GM21381 (cell line): Measurements from ENCODE around the gene CD28.
"Not testable (repeated sequence)": the region's sequence is repeated elsewhere in the genome, so short reads cannot be mapped to it uniquely, and the experiment has no call there.

Experiments used
- ATAC-seq: cut with Tn5 transposase; IDR thresholded peaks from one replicate; pipeline ENCODE4 v1.9.1; 2021; ENCODE audit warnings: mild to moderate bottlenecking, moderate library complexity; ENCODE audit not compliant: unreplicated experiment

Gene CD28

DNA sequence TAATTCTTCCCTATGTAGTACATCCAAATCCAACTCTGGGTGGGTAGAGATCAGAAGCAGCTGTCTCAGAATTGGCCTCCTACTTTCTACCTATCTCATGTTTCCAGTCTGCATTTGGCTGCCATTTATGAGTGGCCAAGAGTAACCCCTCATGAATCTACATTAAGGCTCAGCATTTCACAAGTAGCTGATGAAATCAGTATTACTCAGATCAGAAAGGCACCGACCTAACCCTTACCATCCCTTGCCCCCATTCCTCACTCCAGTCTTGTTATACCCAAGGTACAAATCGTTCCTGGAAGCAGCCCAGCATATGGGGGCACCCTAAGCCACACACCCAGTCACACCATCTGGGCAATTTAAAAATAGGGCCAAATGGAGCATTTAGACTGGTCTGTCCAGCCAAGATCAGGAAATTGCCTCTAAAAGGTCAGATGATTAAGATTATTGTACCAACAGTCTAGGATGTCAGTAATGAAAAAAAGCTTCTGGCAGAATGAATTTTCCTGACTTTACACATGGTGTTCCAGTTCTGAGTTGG is 37.1 kb downstream of the CD28 start:
- ATAC-seq, result no peak

DNA sequence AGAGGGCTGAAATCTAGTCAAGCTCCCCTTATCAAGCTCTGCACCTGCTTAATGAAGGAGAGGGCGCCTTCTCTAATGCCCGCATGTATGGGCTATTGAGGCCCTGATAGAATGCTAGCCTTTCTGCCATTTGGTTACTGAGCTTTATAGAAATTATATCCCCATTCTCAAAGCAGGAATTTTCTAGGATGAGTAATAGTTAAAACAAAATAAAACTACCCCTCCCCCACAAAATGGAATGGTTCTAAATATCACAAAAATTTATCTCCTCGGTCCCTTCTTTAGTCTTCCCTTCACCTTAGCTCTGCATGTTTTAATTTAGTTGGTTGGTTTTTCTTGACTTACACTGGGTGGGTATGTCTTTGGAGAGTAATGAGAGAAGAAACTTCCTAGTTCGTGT is 37.7 kb downstream of the CD28 start:
- no peak for ATAC-seq

DNA sequence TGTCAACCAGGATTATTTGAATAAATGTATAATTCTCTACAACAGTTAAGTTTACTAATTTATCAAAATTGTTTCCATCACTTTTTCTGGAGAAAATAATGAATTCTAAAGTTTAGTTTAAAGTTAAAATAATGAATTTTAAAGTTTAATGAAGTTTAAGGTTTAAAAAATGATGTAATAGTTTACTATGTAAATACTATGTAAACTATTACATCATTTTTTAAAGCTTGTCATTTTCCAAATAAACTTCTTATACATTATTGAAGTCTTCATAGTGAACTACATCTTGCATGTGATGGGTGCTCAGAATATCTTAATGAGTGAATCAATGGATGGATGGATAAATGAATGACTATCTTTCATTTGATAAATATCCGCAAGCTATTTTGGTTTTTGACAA is 38.8 kb downstream of the CD28 start:
- no peak for ATAC-seq

DNA sequence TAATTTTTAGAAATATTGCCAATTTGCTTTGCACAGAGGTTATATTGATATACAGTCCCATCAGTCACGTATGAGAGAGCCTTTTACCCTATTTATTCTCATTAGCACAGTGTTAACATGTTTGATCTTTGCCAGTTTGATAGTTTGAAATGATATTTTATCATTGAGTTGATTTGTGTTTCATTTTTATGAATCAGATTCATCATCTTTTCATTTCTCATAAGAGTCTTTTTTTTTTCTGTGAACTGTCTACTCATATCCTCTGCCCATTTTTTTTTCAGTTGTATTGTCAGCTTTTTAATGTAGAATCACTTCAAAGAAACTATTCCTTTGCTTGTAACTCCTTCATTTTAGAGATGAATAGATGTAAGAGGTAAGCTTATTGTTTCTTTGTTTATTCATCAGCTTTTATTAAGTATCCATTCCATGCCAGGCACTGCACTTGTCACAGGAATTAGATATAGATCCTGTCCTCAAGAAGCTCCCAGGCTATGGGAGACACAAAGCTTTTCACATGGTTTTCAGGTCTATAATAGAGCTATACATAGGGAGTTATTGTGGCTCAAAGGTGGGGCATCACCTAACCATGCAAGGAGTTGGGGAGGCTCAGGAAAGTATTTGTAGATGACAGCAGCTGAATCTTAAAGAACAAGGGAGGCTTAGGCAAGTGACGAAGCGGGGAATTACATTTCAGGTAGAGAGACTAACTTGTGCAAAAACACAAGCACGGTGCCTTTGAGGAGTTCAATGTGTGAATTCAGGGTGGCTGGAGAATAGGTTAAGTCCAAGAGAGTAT is 42.1 kb downstream of the CD28 start:
- no peak for ATAC-seq

DNA sequence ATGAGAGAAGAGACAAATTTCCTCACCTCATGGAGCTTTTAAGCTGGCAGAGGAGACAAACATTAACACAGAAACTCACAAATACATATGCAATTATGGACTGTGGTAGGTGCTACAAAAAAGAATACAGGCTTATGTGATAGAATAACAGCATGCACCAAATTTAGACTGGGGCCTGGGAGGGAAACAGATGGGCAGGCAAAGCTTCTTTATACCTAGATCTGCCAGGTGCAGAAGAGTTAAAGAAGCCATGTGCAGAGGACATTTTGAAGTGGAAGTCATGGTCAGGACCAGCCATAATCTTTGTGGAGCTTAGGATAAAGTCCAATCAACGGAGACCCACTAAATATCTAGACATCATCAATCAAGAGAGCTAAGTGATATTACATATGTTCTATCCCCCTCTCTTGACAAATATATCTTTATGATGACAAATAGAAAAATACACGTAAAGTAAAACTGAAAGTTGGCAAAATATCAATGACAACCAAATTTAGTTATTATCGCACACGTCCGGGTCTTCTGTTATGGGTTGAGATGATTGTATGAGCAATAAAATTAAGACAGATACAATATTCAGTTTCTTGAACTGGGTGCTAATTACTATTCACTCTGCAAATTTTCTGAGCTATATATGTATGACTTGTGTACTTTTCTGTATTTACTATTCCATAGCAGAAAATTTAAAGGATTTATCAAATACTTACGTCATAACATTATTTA is 44.1 kb downstream of the CD28 start:
- no peak for ATAC-seq

DNA sequence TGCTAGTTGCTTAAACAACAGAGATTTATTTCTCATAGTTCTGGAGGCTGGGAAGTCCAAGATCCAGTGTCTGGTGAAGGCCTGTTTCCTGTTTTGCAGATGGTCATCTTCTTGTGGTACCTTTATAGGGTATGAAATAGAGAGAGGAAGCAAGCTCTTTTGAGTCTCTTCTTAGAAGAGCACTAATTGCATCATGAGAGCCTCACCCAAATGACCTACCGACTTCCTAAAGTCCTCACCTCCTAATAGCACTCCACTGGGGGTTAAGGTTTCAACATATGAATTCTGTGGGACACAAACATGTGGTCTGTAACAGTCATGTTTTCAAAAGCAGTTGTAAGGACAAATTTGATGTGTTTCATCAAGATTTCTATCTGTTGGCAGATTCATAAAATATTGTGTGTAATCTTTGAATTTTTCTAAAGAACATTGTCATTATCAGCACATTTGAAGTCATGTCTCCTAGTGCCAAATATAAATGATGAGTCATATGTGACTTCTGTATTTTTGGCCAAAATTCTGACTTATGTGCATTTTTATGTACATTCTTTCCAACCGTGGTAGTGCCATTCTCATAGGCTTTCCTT is 45.3 kb downstream of the CD28 start:
- no peak for ATAC-seq

DNA sequence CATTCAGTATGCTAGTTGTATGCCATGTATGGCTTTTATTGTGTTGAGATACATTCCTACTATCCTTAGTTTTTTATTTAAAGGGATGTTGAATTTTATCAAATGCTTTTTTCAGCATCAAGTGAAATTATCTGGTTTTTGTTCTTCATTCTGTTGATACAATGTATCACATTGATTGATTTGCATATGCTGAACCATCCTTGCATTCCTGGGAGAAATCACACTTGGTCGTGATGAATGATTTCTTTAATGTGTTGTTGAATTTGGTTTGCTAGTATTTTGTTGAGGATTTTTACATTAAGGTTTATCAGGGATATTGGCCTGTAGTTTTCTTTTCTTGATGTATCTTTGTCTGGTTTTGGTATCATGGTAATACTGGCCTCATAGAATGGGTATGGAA is 49.7 kb downstream of the CD28 start:
- ATAC-seq, result no peak

DNA sequence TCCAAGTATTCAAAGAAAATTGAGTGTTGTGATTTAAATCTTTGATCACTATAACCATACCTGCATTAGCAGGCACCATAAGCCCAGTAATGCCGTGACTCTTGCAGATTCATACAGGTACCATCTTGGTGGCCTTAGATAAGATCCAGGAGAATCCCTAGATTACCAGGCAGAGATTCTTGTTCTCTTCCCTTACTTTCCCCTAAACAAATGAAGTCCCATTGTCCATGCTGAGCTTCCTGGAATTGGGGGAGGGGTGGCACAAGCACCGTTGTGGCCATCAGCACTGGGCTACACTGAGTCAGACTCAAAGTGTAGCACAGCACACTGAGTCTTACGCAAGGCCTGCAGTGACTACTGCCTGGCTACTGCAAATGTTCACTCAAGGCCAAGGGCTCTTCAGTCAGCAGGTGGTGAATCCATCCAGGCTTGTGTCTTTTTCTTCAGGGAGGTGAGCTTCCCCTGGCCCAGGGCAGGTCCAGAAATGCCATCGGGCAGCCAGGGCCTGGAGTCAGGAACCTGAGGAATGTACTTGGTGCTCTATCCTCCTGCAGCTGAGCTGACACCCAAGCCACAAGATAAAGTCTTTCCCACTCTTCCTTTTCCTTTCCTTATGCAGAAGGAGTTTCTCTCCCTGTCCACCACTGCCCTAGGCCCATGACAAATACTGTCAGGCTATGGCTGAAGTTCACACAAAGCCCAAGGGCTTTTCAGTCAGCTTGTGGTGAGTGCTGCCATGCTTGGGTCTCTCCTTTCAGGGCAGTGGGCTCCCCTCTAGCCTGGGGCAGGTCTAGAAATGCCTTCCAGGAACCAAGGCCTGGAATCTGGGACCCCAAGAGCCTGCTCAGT is 52.6 kb downstream of the CD28 start:
- no peak for ATAC-seq

DNA sequence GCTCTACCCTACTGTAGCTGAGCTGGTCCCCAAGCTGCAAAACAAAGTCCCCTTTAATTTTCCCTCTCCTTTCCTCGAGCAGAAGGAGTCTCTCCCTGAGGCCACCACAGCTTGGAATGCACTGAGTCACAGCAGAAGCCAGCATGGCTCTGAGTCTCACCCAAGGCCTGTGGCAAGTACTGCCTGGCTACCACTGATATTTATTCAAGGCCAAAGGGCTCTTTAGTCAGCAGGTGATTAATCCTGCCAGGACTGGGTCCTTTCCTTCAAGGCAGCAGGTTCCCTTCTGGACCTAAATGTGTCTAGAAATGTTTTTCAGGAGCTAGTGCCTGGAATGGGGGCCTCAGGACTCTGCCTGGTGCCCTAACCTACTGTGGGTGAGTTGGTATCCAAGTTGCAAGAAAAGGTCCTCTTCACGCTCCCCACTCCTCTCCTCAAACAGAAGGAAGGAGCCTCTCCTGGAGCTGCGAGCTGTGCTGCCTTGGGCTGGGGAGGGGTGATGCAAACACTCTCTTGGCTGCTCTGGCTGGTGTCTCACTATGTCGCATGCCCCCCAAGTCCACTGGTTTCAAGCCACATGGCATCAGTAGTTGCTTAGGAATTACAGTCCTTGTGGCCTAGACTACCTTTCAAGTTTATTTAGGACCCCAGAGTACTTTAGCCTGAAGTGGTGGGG is 53.4 kb downstream of the CD28 start:
- no peak for ATAC-seq

DNA sequence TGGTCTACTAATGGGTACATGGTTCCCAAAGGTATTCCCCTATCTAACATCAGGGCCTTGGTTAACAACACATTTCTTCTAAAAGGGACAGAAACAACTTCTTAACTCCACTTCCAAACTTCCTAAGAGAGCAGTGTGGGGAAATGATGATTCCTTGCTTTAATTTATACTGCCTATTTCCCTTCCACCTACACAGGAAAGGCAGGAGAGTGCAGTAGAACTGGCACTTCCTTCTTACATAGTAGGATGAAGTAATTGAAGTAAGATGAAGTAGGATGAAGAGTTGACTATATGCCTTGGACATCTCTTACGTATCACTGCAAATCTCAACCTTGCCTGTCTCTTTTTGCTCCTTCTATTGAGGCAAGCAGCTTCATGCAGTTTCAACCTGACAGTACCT is 54.7 kb downstream of the CD28 start:
- no peak for ATAC-seq

DNA sequence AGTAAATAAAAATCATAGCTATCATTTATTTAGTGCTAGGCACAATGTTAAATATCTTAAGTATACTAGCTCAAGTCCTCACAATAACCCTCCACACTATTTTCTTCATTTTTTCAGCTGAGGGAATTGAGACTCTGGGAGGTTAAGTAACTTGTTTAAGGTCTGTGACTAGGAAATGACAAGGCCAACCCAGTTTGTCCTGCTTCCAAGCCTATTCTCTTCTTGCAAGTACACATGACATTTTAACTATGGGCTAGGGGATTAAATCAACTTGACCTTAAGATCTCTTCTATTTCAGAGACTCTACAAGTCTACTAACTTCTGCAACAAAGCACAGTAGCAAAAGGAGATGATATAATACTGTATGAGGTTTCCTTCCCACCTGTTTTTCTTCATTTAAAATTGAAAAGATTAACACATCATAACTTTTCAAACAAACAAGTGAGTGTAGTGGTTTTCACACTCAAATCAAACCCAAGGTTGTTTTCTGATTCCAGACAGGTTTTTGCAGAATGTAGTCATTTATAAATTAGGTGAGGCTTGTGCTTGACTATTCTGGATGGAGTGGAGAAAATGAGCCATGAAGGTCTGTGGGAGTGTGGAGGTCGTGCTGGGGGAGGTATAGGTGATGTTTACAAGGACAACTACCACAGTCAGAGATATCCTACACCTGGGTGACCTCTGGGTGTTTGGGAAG is 57.0 kb downstream of the CD28 start:
- no peak for ATAC-seq

DNA sequence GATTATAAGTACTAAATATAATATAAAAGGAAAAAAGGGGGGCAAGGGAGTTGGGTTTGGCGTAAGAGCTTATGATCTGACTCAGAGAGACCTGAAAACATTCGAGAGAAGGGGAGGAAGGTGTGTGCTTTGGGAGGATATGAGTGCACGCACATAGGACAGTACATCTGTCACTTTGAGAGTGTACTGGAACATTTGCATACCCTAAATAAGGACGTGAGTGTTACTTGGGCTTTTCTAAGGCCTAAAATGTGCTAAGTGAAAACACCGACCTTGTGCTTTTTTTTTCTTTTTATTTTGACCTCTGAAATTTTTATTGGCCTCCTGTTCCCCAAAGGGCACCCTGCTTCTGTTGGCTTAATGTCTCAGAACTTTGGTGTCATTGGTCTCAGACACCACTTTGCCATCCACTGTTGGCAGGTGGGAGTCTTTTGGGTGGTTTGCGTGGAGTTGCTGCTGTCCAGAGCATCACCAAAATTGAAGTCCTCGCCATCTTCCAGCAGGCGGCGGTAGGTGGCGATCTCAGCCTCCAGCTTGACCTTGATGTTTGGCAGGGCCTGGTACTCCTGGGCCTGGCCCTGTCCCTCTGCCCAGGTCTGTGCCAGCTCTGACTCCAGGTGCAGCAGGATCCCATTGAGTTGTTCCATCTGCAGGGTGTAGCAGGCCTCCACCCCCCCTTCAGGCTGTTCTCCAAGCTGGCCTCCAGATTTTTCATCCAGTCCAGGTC is 57.7 kb downstream of the CD28 start:
- no peak for ATAC-seq

DNA sequence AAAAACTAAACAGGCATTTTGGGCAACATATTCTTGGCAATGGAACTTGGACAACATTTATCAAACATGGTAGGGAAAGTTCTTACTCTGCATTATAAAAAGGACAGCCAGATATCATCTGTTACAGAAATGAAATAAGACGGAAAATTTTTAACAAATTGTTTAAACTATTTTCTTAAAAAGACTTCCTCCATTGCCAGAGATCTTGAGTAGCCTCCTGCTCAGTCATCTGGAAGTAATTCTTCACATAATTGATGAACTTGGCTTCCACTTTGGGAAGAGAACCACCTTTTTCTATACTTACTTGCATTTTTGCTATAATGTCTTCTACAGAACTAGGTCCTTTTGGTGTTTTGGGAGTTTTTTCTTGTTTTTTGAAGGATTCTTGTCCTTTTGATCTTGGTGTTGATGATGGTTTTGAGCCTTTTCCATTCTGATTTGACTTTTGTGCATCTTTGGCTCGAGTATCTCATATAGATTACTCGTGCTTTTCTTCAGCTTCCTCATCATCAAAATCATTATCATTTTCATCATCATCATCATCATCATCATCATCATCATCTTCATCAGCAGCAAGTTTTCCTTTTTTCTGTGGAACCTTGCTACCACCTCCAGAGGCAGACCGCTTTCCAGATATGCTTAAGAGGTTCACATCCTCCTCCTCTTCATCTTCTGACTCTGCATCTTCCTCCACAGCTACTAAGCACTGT is 66.2 kb downstream of the CD28 start:
- no peak for ATAC-seq

DNA sequence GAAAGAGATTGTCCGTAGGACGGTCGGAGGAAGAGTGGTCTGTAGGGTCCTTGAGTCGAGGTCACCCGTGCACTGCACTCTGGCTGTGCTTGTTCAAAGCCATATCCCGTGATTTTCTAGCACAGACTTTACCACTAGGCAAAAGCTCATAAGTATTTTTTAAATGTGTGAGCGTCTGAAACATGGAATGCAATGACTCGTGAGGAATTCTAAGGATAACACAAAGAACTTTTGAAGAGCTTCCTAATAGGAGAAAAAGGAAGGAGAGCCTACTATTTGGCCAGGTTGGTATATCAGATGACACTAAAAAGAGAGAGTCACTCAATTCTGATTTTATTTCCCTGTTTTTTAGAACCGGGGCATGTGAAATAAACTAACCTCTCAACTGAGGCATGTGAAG is 68.3 kb downstream of the CD28 start:
- ATAC-seq, result no peak

DNA sequence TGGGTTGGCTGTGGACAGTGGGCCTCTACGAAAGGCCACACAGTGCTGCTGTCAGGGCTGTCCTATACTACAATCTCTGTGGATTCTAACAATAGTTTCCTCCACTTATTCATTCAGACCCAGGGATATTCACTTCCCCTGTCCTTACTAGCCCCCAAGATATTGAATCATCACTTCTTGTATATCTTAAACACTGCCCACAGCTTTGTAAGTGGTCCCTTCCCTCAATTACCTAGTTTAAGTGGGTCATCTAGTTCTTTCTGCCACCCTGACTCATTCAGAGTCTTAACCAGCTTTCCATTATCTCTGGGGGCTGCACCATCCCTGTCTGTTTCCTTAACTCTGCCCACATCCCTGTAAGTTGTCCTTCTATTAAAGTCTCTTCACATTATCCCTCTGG is 69.2 kb downstream of the CD28 start:
- no peak for ATAC-seq

DNA sequence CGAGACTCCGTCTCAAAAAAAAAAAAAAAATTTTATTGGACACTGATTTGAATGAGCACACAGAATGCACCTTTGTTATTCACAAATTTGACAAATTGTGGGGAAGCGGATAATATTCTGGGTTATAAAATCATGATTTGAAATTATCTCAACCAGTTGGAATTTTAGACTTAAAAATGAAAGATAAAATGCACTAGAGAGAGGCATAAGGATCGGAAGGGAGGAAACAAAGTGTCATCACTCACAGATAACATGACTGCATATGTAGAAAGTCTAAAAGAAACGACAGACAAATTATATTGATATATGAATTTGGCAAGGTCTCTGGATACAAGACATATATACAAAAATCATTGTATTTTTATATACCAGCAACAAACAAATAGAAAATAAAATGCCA is 70.6 kb downstream of the CD28 start:
- ATAC-seq, result no peak

DNA sequence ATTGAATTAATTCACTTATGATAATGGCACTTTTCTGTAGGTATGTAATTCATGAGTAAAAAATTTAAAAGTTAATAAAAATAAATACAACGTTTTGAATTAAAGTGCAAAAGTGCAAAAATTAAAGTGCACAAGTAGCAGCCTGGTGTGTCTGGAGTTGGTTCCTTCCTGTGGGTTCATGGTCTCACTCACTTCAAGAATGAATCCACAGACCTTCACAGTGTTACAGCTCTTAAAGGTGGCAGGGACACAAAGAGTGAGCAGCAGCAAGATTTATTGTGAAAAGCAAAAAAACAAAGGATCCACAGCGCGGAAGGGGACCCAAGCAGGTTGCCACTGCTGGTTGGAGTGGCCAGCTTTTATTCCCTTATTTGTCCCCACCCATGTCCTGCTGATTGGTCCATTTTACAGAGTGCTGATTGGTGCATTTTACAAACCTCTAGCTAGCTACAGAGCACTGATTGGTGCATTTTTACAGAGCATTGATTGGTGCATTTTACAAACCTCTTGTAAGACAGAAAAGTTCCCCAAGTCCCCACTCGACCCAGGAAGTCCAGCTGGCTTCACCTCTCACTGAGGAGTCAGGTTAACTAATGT is 73.1 kb downstream of the CD28 start:
- ATAC-seq, result not testable (repeated sequence)

DNA sequence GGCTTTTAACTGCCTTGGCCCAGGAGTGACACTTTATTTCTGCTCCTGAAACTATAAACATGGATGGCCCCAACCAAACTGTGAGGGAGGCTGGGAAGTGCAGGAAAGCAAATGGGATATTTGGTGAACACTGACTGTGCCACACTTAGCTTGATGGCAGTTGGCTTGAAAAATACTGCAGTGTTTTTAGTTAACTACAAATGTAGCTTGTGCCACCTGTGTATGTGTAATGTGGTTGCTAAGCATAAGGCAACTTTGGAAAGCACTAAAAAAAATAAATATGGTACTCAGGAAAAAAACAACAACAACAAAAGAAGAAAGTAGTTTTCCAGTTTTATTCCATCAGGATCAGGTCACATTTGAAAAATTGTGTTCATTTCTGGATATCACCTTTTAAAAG is 73.8 kb downstream of the CD28 start:
- no peak for ATAC-seq
